ENCODE results near the gene SLC20A1.

SLC20A1 gene

DNA sequence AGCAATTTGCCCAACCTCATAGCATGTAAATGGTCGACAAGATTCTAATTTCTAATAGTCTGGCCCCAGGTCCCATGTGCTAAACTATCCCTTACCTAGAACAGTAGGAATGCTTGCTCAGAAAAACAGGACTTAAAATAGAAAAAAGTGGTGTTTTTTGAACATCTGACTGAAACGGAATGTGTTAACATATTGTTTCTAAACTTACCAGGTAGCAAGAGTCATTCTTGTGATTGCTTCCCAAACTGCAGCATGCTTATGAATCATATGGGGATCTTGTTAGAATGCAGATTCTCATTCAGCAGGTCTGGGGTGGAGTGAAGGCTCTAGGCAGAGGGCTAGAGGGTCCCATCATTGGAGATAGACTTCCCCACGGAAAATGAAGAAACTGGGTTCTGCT lies 5.8 kb upstream of the SLC20A1 start:
- Histone ChIP-seq H3K27ac (ENCODE audit: low read length) (no peak overlapping the region), H3K4me1 (ENCODE audit: control insufficient read depth, insufficient read depth, low read length) (peaks cover 9% of the 10 kb centered on the region), H3K36me3 (ENCODE audit: control insufficient read depth in 2 of 2, insufficient read depth in 2 of 2, low read length in 2 of 2) (no peaks in the 10 kb centered on the region), H3K9ac (ENCODE audit: low read length in 2 of 2) (no peak overlapping the region), H3K27me3 (ENCODE audit: control insufficient read depth in 1 of 2, insufficient read depth in 2 of 2, low read length in 2 of 2) (no peaks in the 10 kb centered on the region), H3K4me3 (ENCODE audit: low read length in 2 of 2) (no peak overlapping the region), H3K9me3 (ENCODE audit: control insufficient read depth in 2 of 2, low read length in 2 of 2) (no peaks in the 10 kb centered on the region)

DNA sequence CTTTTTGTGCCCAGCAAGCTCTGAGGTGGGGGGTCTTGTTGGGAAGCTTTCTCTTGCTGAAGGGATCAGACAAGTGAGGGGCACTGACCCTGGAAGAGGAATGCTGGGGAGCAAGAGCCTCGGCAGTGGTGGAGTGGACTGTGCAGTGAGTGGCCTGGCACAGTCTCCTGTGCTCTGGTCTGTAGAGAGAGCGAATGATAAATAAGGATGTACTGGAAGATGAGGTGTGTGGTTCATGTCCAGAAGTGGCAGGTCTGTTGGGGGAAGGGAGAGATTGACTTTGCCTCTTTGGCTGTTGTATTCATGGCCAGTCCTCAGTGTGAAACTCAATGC lies 5.3 kb upstream of the SLC20A1 start:
- Histone ChIP-seq H3K27ac (ENCODE audit: low read length) (no peak overlapping the region), H3K36me3 (ENCODE audit: control insufficient read depth in 2 of 2, insufficient read depth in 2 of 2, low read length in 2 of 2) (no peaks in the 10 kb centered on the region), H3K9me3 (ENCODE audit: control insufficient read depth in 2 of 2, low read length in 2 of 2) (no peaks in the 10 kb centered on the region), H3K4me3 (ENCODE audit: low read length in 2 of 2) (no peak overlapping the region), H3K4me1 (ENCODE audit: control insufficient read depth, insufficient read depth, low read length) (peaks cover 14% of the 10 kb centered on the region), H3K27me3 (ENCODE audit: control insufficient read depth in 1 of 2, insufficient read depth in 2 of 2, low read length in 2 of 2) (no peaks in the 10 kb centered on the region), H3K9ac (ENCODE audit: low read length in 2 of 2) (no peak overlapping the region)

DNA sequence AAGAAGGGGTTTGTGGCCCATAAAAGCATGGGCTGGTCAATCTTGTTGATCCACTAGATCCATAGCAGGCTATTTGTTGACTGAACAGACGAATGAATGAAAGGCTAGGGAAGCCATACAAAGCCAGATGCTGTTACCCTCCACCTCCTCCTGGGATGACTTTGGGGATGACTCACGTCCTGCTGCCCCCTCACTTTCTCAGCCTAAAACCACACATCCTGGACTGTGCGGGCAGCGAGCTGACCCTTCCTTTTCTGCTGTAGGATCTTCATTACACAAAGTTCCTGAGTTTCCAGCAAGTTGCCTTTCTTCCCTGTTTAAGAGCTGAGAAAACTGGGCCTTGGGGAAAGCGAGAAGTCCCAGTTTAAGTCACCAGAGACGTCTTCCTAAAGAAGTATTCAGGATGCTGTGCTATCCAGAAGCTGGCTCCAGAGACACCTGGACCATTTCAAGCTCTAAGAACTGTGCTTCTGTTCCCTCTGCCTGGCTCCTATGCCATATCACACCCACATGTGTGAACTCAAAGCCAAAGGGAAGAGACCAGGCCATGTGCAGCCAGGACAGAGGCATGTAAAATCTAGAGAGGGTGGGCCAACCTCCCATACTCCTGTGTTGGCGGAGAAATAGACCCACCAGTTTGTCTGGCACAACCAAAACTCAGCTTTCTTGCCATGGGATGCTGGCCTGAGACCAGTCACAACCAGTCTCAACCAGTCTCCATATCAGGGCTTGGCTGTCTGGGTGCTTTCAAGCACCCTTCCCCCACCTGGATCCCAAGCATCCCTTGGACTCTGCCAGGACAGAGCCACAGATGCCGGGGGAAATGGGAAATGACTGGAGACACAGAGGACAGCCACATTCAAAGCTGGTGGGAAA lies 4.7 kb upstream of the SLC20A1 start:
- H3K9ac ChIP-seq (ENCODE audit: low read length in 2 of 2): no peak overlapping the region
- H3K27ac ChIP-seq (ENCODE audit: low read length): no peak overlapping the region
- H3K9me3 ChIP-seq (ENCODE audit: control insufficient read depth in 2 of 2, low read length in 2 of 2): no peaks in the 10 kb centered on the region
- H3K36me3 ChIP-seq (ENCODE audit: control insufficient read depth in 2 of 2, insufficient read depth in 2 of 2, low read length in 2 of 2): no peaks in the 10 kb centered on the region
- no peaks in the 10 kb centered on the region for H3K27me3 ChIP-seq (ENCODE audit: control insufficient read depth in 1 of 2, insufficient read depth in 2 of 2, low read length in 2 of 2)
- H3K4me3 ChIP-seq (ENCODE audit: low read length in 2 of 2): no peak overlapping the region
- peaks cover 14% of the 10 kb centered on the region for H3K4me1 ChIP-seq (ENCODE audit: control insufficient read depth, insufficient read depth, low read length)

DNA sequence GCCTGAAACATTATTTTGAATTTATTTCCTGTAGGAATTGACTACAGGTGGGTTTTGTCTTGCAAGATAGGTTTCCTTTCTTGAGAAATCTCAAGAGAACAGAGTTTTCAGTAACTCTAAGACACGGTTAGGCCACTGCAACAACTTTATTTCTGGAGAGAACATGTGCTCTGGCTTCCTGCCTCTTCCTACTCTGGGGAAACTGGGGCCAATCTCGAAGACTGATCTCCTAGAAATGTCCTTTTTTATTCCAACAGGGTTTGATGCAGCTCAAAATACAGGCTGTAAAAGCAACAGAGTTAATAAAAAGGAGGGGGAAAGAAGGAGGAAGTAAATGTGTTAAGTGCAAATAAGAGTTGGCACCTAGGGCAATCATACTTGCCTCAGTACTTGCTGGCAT lies 4.0 kb upstream of the SLC20A1 start:
- H3K9me3 ChIP-seq (ENCODE audit: control insufficient read depth in 2 of 2, low read length in 2 of 2): no peaks in the 10 kb centered on the region
- no peaks in the 10 kb centered on the region for H3K36me3 ChIP-seq (ENCODE audit: control insufficient read depth in 2 of 2, insufficient read depth in 2 of 2, low read length in 2 of 2)
- peaks cover 15% of the 10 kb centered on the region for H3K4me1 ChIP-seq (ENCODE audit: control insufficient read depth, insufficient read depth, low read length)
- H3K4me3 ChIP-seq (ENCODE audit: low read length in 2 of 2): no peak overlapping the region
- no peak overlapping the region for H3K27ac ChIP-seq (ENCODE audit: low read length)
- H3K27me3 ChIP-seq (ENCODE audit: control insufficient read depth in 1 of 2, insufficient read depth in 2 of 2, low read length in 2 of 2): no peaks in the 10 kb centered on the region
- no peak overlapping the region for H3K9ac ChIP-seq (ENCODE audit: low read length in 2 of 2)

DNA sequence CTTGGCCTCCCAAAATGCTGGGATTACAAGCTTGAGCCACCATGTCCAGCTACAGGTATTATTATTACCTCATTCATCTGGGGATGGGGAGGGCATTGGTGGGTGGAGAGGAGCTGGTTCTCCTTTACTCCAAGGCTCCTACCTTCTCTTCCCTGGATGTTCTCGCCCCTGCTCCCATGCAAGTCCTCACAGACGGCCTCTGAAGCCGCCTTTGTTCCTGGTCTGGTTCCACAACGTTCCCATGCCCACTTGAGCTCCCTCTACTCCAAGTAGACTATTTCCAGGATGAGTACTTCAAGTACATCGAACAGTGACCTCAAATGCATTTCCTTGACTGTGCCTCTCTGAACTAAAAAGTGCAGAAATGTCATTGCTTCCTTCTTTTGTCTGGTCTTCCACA lies 3.2 kb upstream of the SLC20A1 start:
- H3K9me3 ChIP-seq (ENCODE audit: control insufficient read depth in 2 of 2, low read length in 2 of 2): no peaks in the 10 kb centered on the region
- H3K27ac ChIP-seq (ENCODE audit: low read length): no peak overlapping the region
- H3K4me1 ChIP-seq (ENCODE audit: control insufficient read depth, insufficient read depth, low read length): peaks cover 20% of the 10 kb centered on the region
- H3K36me3 ChIP-seq (ENCODE audit: control insufficient read depth in 2 of 2, insufficient read depth in 2 of 2, low read length in 2 of 2): no peaks in the 10 kb centered on the region
- no peaks in the 10 kb centered on the region for H3K27me3 ChIP-seq (ENCODE audit: control insufficient read depth in 1 of 2, insufficient read depth in 2 of 2, low read length in 2 of 2)
- no peak overlapping the region for H3K4me3 ChIP-seq (ENCODE audit: low read length in 2 of 2)
- H3K9ac ChIP-seq (ENCODE audit: low read length in 2 of 2): no peak overlapping the region

DNA sequence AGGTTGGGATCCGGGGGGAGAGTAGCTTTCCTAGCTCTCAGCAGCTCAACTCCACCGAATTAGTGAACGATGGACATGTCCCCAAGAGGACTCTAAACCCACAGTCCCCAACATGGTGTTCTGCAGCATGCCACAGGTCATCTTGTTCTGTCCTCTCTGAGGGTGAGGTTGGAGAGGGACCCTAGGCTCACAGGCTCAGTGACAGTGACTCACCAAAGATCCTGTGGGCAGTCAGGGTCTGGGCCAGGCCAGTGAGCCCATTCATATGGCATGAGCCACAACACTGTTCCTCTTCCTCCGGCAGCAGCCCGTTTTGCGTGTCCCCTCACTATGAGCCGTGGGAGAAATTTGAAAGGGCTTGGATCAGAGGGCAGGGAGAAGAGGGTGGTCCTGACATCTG lies 2.8 kb upstream of the SLC20A1 start:
- H3K4me3 ChIP-seq (ENCODE audit: low read length in 2 of 2): no peak overlapping the region
- no peak overlapping the region for H3K27ac ChIP-seq (ENCODE audit: low read length)
- peaks cover 20% of the 10 kb centered on the region for H3K4me1 ChIP-seq (ENCODE audit: control insufficient read depth, insufficient read depth, low read length)
- H3K9me3 ChIP-seq (ENCODE audit: control insufficient read depth in 2 of 2, low read length in 2 of 2): no peaks in the 10 kb centered on the region
- peaks cover 0 to 2% of the 10 kb centered on the region in 2 donors for H3K36me3 ChIP-seq (ENCODE audit: control insufficient read depth in 2 of 2, insufficient read depth in 2 of 2, low read length in 2 of 2)
- H3K9ac ChIP-seq (ENCODE audit: low read length in 2 of 2): no peak overlapping the region
- no peaks in the 10 kb centered on the region for H3K27me3 ChIP-seq (ENCODE audit: control insufficient read depth in 1 of 2, insufficient read depth in 2 of 2, low read length in 2 of 2)

DNA sequence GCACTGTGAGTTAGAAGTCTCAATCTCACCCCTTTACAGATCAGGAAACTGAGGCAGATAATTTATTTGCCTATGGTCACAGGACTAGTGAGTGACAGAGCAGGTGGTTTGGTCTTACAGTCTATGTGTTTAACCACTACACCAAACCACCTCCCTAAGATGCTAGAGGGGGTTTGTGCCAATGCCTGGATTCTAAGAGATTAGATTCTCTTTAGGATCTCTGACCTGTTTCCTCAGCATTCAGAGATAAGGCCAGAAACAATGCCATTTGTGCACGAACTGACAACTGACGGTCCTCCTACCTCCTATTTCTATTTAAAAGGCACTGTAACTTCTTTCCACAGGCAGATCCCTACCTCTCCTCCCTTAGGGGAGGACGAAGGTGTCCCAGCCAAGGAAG lies 2.3 kb upstream of the SLC20A1 start:
- H3K4me1 ChIP-seq (ENCODE audit: control insufficient read depth, insufficient read depth, low read length): peaks cover 20% of the 10 kb centered on the region
- H3K27ac ChIP-seq (ENCODE audit: low read length): peak overlapping the region; percentile 24
- no peak overlapping the region for H3K9ac ChIP-seq (ENCODE audit: low read length in 2 of 2)

DNA sequence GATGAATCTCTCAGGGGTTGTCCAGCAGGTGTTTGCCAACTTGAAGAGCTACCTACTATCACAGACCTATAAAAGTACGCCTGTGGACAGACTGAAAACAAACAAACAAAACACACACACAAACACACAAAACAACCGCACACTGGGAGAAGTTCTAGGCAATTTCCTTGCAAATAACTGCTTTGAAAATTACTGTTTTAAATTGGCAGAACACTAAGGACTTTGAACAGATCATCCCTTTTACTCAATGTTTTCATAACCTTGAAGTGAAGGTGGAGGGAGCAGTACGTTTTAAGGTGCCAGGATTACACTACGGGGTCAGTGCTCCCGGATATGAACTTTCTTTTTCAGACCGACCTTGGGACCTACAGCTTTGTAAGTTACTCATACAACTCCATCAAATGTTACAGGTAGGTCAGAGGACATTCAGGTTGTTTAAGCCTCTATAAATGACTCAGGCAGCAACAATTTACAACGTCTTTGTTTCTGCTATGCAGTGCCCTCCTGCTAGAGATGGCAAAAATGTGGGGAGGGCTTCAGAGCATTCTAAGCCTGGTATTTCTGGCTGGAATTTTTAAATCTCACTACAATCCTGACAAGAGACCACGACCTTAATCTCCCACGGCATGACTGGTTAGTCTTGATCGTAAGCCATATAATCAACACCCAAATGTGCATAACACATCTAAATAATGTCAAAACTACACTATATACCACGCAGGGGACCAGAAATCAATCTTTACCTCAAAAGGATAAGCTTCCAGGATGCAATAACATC lies 1.4 kb upstream of the SLC20A1 start:
- Histone ChIP-seq H3K4me3 (ENCODE audit: low read length in 2 of 2) (peak overlapping the region; percentile 83 to 87), H3K27me3 (ENCODE audit: control insufficient read depth in 1 of 2, insufficient read depth in 2 of 2, low read length in 2 of 2) (no peaks in the 10 kb centered on the region), H3K9ac (ENCODE audit: low read length in 2 of 2) (peak overlapping the region; percentile 72 to 75)

More for the DNA sequence above, 2.3 kb upstream of the SLC20A1 start:
- Histone ChIP-seq H3K4me3 (ENCODE audit: low read length in 2 of 2) (no peak overlapping the region), H3K27me3 (ENCODE audit: control insufficient read depth in 1 of 2, insufficient read depth in 2 of 2, low read length in 2 of 2) (no peaks in the 10 kb centered on the region), H3K36me3 (ENCODE audit: control insufficient read depth in 2 of 2, insufficient read depth in 2 of 2, low read length in 2 of 2) (peaks cover 0 to 7% of the 10 kb centered on the region in 2 donors), H3K9me3 (ENCODE audit: control insufficient read depth in 2 of 2, low read length in 2 of 2) (no peaks in the 10 kb centered on the region)

DNA sequence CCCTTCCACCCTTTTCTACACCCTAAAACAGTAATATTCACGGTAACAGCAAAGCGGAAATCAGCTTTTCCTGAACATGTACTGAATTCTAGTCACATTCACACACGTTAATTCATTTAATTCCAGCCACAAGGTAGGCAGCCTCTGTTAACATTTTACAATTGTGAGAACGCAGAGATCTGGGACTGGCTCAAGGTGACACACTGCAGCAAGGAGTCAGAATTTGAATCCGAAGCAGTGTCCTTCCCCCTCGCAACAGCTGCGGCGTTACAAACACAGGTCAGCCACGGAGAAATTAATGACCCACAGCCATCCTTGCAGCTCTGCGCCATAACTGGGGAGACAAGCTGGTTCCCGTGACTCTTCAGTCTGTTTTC lies 818 bp upstream of the SLC20A1 start:
- H3K27ac ChIP-seq (ENCODE audit: low read length): peak overlapping the region; percentile 46

More for the DNA sequence above, 1.4 kb upstream of the SLC20A1 start:
- Histone ChIP-seq H3K36me3 (ENCODE audit: control insufficient read depth in 2 of 2, insufficient read depth in 2 of 2, low read length in 2 of 2) (peaks cover 3 to 14% of the 10 kb centered on the region in 2 donors), H3K9me3 (ENCODE audit: control insufficient read depth in 2 of 2, low read length in 2 of 2) (no peaks in the 10 kb centered on the region), H3K27ac (ENCODE audit: low read length) (peak overlapping the region; percentile 46), H3K4me1 (ENCODE audit: control insufficient read depth, insufficient read depth, low read length) (peaks cover 20% of the 10 kb centered on the region)

DNA sequence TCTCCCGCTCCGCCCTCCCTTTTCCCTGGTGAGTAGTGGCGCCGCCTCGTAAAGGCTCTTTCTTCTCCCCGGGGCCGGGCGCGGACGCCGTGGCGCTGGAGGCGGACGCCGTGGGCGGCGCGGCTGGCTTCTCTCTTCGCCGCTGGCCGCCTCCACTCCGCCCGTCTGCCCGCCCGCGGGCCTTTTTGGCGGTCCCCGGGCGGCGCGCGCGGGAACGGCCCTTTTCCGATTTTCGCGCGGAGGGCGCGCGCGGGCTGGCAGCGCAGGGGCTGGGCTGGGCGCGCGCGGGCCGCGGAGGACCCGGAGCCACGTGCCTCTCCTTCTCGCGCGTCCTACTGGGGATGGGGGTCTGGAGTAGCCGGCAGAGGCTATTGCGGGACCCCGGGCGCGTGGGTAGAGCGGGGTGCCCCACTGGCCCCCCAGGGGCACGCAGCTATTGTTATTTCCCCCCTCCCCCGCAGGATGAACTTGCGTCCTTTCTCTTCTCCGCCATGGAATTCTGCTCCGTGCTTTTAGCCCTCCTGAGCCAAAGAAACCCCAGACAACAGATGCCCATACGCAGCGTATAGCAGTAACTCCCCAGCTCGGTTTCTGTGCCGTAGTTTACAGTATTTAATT lies 472 bp downstream of the SLC20A1 start:
- H3K9me3 ChIP-seq (ENCODE audit: control insufficient read depth in 2 of 2, low read length in 2 of 2): no peaks in the 10 kb centered on the region
- no peaks in the 10 kb centered on the region for H3K27me3 ChIP-seq (ENCODE audit: control insufficient read depth in 1 of 2, insufficient read depth in 2 of 2, low read length in 2 of 2)
- peak overlapping the region; percentile 82 to 87 for H3K4me3 ChIP-seq (ENCODE audit: low read length in 2 of 2)
- peaks cover 3 to 16% of the 10 kb centered on the region in 2 donors for H3K36me3 ChIP-seq (ENCODE audit: control insufficient read depth in 2 of 2, insufficient read depth in 2 of 2, low read length in 2 of 2)
- H3K27ac ChIP-seq (ENCODE audit: low read length): peak overlapping the region; percentile 88
- peaks cover 20% of the 10 kb centered on the region for H3K4me1 ChIP-seq (ENCODE audit: control insufficient read depth, insufficient read depth, low read length)
- H3K9ac ChIP-seq (ENCODE audit: low read length in 2 of 2): peak overlapping the region; percentile 85 to 86

More for the DNA sequence above, 818 bp upstream of the SLC20A1 start:
- H3K4me3 ChIP-seq (ENCODE audit: low read length in 2 of 2): peak overlapping the region; percentile 83 to 87
- peak overlapping the region; percentile 72 to 75 for H3K9ac ChIP-seq (ENCODE audit: low read length in 2 of 2)
- H3K36me3 ChIP-seq (ENCODE audit: control insufficient read depth in 2 of 2, insufficient read depth in 2 of 2, low read length in 2 of 2): peaks cover 3 to 16% of the 10 kb centered on the region in 2 donors
- no peaks in the 10 kb centered on the region for H3K9me3 ChIP-seq (ENCODE audit: control insufficient read depth in 2 of 2, low read length in 2 of 2)
- peaks cover 20% of the 10 kb centered on the region for H3K4me1 ChIP-seq (ENCODE audit: control insufficient read depth, insufficient read depth, low read length)
- no peaks in the 10 kb centered on the region for H3K27me3 ChIP-seq (ENCODE audit: control insufficient read depth in 1 of 2, insufficient read depth in 2 of 2, low read length in 2 of 2)
